ENCODE measurements around the gene PSMB5.

The PSMB5 gene

GRCh38 chr14:23034498-23035302 lies at the start of gene PSMB5:
Gene PSMB5, minus strand, starts transcription at chr14:23034900. Its CDS starts 19 bp downstream, at chr14:23034881.
- DNase-seq (ENCODE audit: low spot score) (peak; percentile 79), FAIRE-seq (no peak)

DNA sequence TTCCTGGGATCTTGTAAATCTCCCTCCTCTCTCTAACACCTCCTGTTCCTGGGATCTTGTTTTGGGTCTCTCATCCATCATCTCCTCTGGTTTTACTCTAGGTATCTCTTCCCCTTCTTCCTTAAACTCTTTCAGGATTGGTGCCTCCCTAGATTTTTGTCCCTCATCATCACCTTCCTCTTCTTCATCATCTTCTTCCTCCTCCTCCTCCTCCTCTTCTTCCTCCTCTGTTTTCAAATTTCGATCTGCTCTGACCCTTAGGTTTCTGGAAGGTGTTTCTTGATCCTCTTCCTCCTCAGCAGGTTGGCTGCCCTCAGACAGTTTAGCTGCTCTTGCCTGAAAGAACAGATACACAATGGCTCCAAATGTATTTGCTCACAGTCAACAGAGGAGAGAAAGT lies 45.8 kb upstream of the PSMB5 start:
- DNase-seq (ENCODE audit: low spot score) (no peak), FAIRE-seq (no peak)

- FAIRE-seq (no peak), DNase-seq (ENCODE audit: low spot score) (peak; percentile 10)
Observed at GRCh38 chr14:23079716-23080115, 45.0 kb upstream of the PSMB5 start.

DNA sequence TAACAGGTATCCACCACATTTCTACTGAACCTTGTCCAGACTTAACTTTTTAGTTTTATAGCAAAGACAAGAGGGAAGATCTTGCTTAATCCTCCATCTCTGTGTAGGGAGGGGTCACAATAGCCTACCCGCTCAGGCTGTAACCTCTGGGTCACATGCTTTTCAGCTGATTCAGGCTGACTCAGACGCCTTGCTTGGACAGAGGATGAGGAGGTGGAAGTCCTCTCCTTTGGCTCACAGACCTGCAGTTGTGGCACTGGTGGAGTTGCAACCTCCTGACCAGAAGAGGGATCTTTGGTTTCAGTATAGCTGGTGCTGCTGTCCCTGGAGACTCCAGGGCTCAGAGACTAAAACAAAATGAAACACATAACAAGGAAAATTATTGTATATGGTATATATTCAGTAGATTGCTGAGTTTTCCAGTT lies 44.0 kb upstream of the PSMB5 start:
- DNase-seq (ENCODE audit: low spot score) (peak; percentile 80), FAIRE-seq (peak; percentile 87)

- no peak for FAIRE-seq
- no peak for DNase-seq (ENCODE audit: low spot score)
Observed at GRCh38 chr14:23077962-23078361, 43.3 kb upstream of the PSMB5 start.

DNA sequence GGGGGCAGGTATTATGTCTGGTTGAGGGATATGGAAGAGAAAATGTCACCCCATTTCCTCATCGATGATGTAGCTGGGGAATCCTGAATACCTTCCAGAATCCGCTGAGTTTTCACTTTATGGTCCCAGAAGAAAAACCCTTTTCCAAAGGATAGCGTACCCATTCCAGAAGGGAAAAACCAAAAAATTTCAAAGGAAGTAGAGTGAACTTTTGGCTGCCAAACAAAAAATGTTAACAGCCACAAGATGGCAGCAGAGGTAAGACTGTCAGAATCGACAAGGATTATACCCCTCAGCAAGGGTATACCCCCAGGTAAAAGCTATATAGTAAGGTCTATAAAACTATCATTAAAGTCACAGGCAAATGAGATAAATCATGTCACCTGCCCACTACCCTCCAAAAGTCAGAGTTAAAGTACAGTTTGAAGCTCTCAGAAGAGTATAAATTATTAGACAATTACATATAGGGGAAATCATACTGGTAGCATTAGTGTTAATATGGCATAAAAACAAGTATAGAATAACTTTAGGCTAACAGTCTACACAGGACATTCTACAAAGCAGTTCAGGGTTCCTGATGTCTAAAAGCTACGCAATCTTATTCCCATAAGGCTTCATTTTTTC lies 42.2 kb upstream of the PSMB5 start:
- DNase-seq (ENCODE audit: low spot score): no peak
- FAIRE-seq: no peak

DNA sequence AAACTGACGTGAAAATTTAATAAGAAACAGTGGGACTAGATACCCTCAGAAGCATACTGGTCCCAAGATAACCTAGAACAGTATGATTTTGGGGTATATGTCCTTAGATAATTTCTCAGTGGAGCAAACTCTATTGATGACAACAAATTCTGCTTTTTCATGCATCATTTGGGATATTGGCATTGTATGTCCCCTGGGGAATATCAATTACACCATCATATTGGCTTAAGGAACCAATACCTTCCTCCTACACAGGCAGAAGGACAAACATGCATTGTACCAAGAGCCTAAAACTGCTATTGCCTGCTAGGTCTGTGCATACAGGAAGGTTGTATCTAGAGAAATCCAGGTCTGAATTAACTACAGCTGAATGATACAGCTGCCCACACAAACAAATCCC lies 40.2 kb upstream of the PSMB5 start:
- DNase-seq (ENCODE audit: low spot score) (no peak), FAIRE-seq (no peak)

DNA sequence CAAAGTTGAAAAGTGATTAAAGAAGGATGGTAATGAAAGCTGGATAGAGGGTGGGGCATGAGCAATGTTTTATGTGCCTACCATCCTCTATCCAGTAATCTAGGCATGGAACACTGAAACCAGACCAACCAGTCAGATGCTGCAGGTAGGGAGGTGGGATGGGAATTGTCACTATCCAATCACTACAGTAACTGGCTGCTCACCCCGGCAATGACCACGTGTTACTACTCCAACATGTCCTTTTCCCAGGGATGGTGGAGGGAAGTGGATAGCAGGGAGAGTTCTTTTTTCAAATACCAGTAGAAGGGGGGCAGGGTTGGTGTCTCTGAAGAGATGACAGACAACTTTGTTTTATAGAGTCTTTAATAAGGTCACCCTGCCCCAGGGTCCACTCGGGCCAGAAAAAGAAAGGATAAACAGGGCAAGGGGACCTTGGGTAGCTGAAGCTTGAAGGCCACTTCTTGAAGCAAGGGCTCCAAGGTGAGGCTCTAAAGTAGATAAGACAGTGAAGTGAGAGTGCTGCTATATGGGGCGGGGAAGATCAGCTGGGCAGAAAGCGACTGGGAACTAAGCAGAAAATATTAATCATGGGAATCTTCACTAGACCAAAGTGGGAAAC lies 37.3 kb upstream of the PSMB5 start:
- no peak for FAIRE-seq

DNA sequence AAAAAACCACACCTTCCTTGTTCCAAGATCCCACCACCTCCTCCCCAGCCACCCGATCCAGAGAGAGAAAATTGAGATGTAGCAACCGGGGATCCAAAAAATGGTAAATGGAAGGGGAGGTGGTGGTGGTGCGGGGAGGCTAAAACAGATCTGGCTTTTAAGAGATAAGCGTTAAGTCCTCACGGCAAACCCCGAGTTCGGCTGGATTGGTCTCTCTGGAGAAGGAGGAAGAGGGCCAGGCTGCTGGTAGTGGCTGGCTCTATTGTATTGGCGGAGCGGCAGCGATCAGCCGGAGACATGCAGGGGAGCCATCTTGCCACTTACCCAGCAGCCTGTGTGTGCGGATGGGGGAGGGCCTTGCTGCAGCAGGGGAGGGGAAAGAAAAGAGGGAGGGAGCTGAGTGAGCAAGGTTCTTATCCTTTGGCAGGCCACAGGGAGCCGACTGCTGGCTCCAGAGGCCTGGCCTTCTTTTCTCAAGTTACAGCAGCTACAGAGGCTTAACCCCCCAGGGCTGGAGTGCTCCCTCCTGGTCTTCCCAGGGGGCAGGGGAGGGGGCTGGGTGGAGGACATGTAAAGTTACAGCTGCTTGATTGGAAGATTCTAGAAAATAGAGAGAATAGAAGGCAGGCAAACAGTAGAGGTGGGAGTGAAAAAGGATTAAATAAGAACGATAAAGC lies 36.7 kb upstream of the PSMB5 start:
- DNase-seq (ENCODE audit: low spot score): peak; percentile 62
- FAIRE-seq: no peak

More for the DNA sequence above, 37.3 kb upstream of the PSMB5 start:
- DNase-seq (ENCODE audit: low spot score): no peak

DNA sequence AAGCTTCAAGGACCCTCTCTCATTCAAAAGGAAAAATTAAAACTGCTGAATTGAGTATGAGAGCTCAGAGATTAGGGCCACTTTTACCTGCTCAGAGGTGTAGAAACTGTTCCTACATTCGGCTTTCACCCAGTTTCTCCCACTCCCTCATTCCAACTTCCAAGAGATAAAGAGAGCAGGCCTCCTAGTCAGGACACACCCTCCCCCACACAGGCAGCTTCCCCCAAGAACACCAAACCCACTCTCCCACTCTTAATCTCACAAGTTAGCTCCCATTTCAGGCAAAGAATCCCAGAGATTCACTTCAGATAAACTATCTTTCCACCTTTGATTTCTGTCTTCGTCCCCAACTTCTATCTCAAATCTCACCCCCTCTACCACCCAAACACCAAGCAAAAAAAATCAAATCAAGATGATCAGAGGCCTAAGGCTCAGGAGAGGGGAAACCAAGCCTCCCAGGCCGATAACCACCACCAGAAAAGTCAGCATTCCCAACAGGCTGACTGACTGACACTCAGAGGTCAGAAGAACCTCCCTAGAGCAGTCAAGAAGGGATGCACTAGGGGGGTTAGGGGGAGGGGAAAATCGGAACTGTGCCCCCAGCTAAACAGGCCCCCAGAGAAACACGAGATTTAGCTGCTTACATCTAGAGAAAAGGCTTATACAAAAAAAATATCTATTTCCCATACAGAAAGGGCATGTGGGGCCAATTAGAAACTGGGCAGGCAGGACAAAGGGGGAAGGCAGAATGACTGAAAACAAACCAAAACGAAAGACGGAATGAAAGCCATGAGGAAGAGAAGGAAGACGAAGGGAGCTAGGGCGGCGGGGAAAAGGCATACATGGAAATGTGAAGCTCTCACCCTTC lies 35.8 kb upstream of the PSMB5 start:
- FAIRE-seq (no peak), DNase-seq (ENCODE audit: low spot score) (no peak)

- FAIRE-seq (no peak), DNase-seq (ENCODE audit: low spot score) (no peak)
Observed at GRCh38 chr14:23069413-23069806, 34.7 kb upstream of the PSMB5 start.

- FAIRE-seq (peak; percentile 12), DNase-seq (ENCODE audit: low spot score) (peak; percentile 72)
Observed at GRCh38 chr14:23068789-23069412, 34.2 kb upstream of the PSMB5 start.

DNA sequence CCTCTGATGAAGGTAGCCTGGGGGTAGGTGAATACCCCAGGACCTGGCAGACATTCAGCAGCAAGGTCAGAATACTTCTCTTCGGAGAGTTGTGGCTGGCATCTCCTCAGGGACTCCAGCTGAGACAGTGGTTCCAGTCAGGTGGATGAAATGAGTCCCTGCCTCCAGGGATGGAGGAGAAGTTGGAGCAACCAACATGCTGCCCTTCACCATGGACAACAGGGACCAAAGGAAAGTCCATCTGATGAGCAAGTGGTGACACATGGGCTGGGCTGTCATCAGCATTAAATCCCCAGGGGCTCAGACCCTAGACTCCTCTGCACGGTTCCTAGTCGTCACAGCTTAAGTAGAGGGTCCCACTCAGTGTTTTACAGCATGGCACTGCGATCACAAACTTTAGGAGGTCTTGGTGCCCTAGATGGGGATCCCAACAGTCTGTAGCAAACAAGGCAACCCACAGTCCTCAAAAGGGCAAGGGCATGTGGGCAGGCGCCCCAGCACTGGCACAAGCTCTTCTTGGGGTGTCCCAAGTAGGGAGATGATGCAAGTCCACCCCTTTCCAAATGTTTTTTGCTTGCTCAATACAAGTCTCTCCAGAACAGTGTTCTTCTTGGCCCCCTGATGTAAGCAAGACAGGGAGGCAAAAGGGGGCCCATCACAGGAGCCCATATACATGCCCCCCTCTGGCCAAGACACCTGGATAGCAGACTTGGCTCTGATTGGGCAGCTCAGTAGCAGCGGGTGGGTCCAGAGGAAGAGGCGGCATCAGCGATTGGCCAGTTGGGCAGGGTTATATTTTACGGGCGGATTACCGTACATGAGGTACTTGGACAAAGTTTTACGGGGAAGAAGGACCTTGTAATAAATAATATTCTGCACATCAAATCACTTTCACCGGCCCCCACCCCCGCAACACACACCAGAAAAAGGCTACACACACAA lies 33.4 kb upstream of the PSMB5 start:
- no peak for DNase-seq (ENCODE audit: low spot score)
- no peak for FAIRE-seq

DNA sequence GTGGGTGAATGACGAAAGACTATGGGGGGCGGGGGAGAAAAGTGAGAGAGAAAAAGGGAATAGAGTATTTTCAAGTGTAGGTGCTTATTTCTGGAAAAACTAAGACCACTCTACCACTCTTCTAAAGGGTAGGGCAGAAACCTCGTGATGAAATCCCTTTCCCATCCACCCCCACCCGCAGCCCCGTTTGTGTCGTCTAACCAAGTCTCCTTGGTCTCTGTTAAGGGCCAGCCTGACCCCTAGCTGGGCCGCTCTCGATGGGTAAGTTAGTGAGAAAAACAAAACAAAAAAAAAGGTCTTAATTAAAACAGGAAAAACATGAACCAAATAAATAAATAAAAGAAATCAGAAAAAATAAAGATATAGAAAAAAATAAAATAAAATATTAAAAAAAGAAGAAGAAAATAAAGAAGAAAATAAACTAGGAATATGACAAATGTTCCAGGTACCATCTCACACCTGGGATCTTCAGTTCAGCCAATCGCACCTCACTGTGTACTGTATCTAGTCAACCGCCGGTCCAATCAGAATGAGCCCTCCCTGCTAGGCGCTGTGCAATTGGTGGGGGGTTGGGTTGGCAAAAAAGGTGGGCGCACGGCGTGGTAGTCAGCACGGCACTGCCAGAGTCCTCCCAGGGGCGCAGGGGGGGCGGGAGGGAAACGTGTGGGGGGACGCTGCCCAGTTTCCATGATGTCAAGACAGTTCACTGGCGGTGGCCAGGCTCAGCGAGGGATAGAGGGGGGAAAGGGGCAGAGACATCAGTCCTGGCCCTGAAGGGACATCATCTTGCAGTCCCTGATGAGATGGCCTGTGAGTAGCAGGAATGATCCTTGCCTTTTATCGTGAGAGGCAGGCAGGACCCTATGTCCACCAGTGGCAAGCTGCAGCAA lies 32.4 kb upstream of the PSMB5 start:
- DNase-seq (ENCODE audit: low spot score) (no peak), FAIRE-seq (no peak)

DNA sequence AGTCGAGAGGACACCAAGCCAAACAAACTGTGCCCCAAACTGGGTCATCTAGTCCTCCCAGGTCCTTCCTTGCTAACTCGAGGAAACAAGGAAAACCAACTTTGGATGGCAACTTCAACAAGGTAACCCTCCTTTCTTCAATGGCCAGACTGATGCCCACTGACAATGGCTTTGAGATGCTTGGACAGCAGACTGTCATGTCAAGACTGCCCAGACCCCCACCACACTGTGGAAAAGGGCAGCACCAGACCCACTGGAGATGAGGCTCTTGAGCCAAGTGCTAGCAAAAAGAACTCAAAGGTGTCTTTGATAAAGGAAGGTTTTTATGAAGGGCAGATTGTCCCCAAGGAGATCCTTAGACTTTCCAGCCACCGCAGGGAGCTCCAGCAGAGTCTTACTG lies 31.7 kb upstream of the PSMB5 start:
- FAIRE-seq (no peak), DNase-seq (ENCODE audit: low spot score) (no peak)

DNA sequence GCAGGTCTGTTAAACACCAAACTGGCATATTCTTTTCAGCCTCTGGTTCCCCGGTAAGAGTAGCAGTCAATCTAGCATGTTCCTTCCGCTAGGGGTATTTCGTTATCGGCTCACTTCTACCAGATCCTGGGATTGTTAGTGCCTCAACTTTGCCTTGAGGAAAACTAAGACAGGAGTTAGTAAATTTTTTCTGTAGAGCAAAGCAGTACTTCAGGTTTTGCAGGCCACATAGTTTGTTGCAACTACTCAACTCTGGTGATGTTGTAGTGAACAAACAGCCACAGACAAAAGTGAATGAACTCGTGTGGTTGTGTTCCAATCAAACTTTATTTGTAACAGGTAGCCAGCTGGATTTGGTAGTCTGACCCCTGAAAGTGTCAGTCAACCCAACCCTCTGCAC lies 28.9 kb upstream of the PSMB5 start:
- DNase-seq (ENCODE audit: low spot score): no peak
- no peak for FAIRE-seq

- DNase-seq (ENCODE audit: low spot score) (peak; percentile 80), FAIRE-seq (peak; percentile 76)
Observed at GRCh38 chr14:23062002-23062401, 27.3 kb upstream of the PSMB5 start.

- FAIRE-seq: no peak
Observed at GRCh38 chr14:23060536-23061260, 26.0 kb upstream of the PSMB5 start.

More at GRCh38 chr14:23060536-23061260, 26.0 kb upstream of the PSMB5 start:
- no peak for DNase-seq (ENCODE audit: low spot score)
